Measurements from ENCODE around the gene SUSD2. TPM values are rescaled to one million over a fixed set of nuclear protein-coding genes. Genes with fewer than 3 reads are reported as not detected.
"Not testable (repeated sequence)": the region's sequence is repeated elsewhere in the genome, so short reads cannot be mapped to it uniquely, and the experiment has no call there.

Gene SUSD2
- total RNA-seq, 1 donor from 2014 or later: 1.2 TPM

- intact Hi-C loops (cut with micrococcal nuclease): not testable (repeated sequence)
Observed at GRCh38 chr22:24210409-24210808, 29.1 kb downstream of the SUSD2 start.

GRCh38 chr22:24211716-24212115 lies 30.4 kb downstream of the SUSD2 start:
- intact Hi-C loops (cut with micrococcal nuclease): not testable (repeated sequence)

GRCh38 chr22:24213111-24213510 lies 31.8 kb downstream of the SUSD2 start:
- intact Hi-C loops (cut with micrococcal nuclease): not testable (repeated sequence)

- intact Hi-C loops (cut with micrococcal nuclease): no loop called here
Observed at GRCh38 chr22:24214467-24215285, 33.4 kb downstream of the SUSD2 start.

- intact Hi-C loops (cut with micrococcal nuclease): no loop called here
Observed at GRCh38 chr22:24216541-24217209, 35.4 kb downstream of the SUSD2 start.

GRCh38 chr22:24217384-24217783 lies 36.1 kb downstream of the SUSD2 start:
- intact Hi-C loops (cut with micrococcal nuclease): no loop called here

- intact Hi-C loops (cut with micrococcal nuclease): no loop called here
Observed at GRCh38 chr22:24219750-24220149, 38.5 kb downstream of the SUSD2 start.

GRCh38 chr22:24224468-24224867 lies 43.2 kb downstream of the SUSD2 start:
- intact Hi-C loops (cut with micrococcal nuclease): no loop called here

- intact Hi-C loops (cut with micrococcal nuclease): no loop called here
Observed at GRCh38 chr22:24225044-24225601, 43.8 kb downstream of the SUSD2 start.

- intact Hi-C loops (cut with micrococcal nuclease): no loop called here
Observed at GRCh38 chr22:24225951-24226350, 44.7 kb downstream of the SUSD2 start.

GRCh38 chr22:24230911-24231656 lies 49.8 kb downstream of the SUSD2 start:
- intact Hi-C loops (cut with micrococcal nuclease): loop anchor here (1.0 kb wide), 1 partner anchor 42 kb away; no protein-coding TSS in a partner anchor

- intact Hi-C loops (cut with micrococcal nuclease): loop anchor here (1.0 kb wide), 1 partner anchor 42 kb away; no protein-coding TSS in a partner anchor
Observed at GRCh38 chr22:24231706-24232105, 50.4 kb downstream of the SUSD2 start.

- intact Hi-C loops (cut with micrococcal nuclease): no loop called here
Observed at GRCh38 chr22:24232124-24232523, 50.8 kb downstream of the SUSD2 start.

- intact Hi-C loops (cut with micrococcal nuclease): no loop called here
Observed at GRCh38 chr22:24232725-24233124, 51.4 kb downstream of the SUSD2 start.

- intact Hi-C loops (cut with micrococcal nuclease): no loop called here
Observed at GRCh38 chr22:24233235-24233634, 51.9 kb downstream of the SUSD2 start.

GRCh38 chr22:24233816-24234215 lies 52.5 kb downstream of the SUSD2 start:
- intact Hi-C loops (cut with micrococcal nuclease): no loop called here

- intact Hi-C loops (cut with micrococcal nuclease): no loop called here
Observed at GRCh38 chr22:24235315-24235714, 54.0 kb downstream of the SUSD2 start.

GRCh38 chr22:24236656-24237055 lies 55.4 kb downstream of the SUSD2 start:
- intact Hi-C loops (cut with micrococcal nuclease): no loop called here

GRCh38 chr22:24238101-24238694 lies 56.9 kb downstream of the SUSD2 start:
- intact Hi-C loops (cut with micrococcal nuclease): not testable (repeated sequence)
